Prostate gland (tissue), 2 donors: ENCODE data around the gene SLC6A7.

Experiments
- CTCF ChIP-seq, 4 experiments: fragments of 200-600 bp in 2 of 4; fragments of 450-650 bp in 2 of 4; sonication (generic) in 2 of 4; IDR thresholded peaks; 1 replicate in 3 of 4; 2 replicates in 1 of 4; pipeline ENCODE4 v1.5.1; 2016 to 2019; ENCODE audit warnings: antibody characterized with exemption in 4 of 4, mild to moderate bottlenecking in 2 of 4, moderate library complexity in 2 of 4
- POLR2A ChIP-seq: fragments of 450-650 bp; IDR thresholded peaks from one replicate; pipeline ENCODE4 v1.6.1; 2016; ENCODE audit warnings: antibody characterized with exemption, mild to moderate bottlenecking

- TF ChIP-seq CTCF (IDR thresholded peaks at IDR 0.05) (no peak), POLR2A (no peak)
Measured at GRCh38 chr5:150166037-150166649, 23.7 kb upstream of the SLC6A7 start.
